Measurements from ENCODE around the gene MYL4. TPM values are rescaled to one million over a fixed set of nuclear protein-coding genes. Genes with fewer than 3 reads are reported as not detected.

Gene MYL4
- total RNA-seq, 1 experiment from 2014 or later, result 0.66 TPM

- H3K14ac ChIP-seq (ENCODE audit: insufficient read depth, low read length), result no peak overlapping the region
- H2BK5ac ChIP-seq (ENCODE audit: insufficient read length, low read length), result no peak overlapping the region
- no peak overlapping the region for H3K56ac ChIP-seq (ENCODE audit: insufficient read length, low read depth, low read length)
- H3K9me3 ChIP-seq (ENCODE audit: control insufficient read depth, low read depth, low read length), result no peaks in the 10 kb centered on the region
- H3K79me2 ChIP-seq (ENCODE audit: insufficient read depth, low read length), result no peaks in the 10 kb centered on the region
- no peak overlapping the region for H3T11ph ChIP-seq (ENCODE audit: low read length)
- no peak overlapping the region for H3K4me3 Mint-ChIP-seq
- H3K4me1 Mint-ChIP-seq, result no peaks in the 10 kb centered on the region
- no peaks in the 10 kb centered on the region for H3K4me1 ChIP-seq (ENCODE audit: insufficient read depth, low read length)
- H2BK20ac ChIP-seq (ENCODE audit: low read depth, low read length, poor library complexity, severe bottlenecking), result no peak overlapping the region
- no peaks in the 10 kb centered on the region for H3K36me3 Mint-ChIP-seq (ENCODE audit: insufficient read depth in 1 of 3, low read depth in 3 of 3)
- H3K23ac ChIP-seq (ENCODE audit: insufficient read length, low read depth, low read length), result no peak overlapping the region
- no peak overlapping the region for H2BK12ac ChIP-seq (ENCODE audit: insufficient read length, low read depth, low read length)
- no peak overlapping the region for H2BK15ac ChIP-seq (ENCODE audit: low read depth, low read length)
- H3K79me1 ChIP-seq (ENCODE audit: insufficient read depth, low read depth, low read length, poor library complexity, severe bottlenecking), result no peaks in the 10 kb centered on the region
- H2AK5ac ChIP-seq (ENCODE audit: insufficient read length, low read length), result no peak overlapping the region
- no peaks in the 10 kb centered on the region for H3K23me2 ChIP-seq (ENCODE audit: insufficient read length, low read depth, low read length, poor library complexity, severe bottlenecking)
- H3K9me3 Mint-ChIP-seq, result no peaks in the 10 kb centered on the region; a peak in 1 of 5 replicates
- no peak overlapping the region for H3K27ac Mint-ChIP-seq
- H3K4me2 ChIP-seq (ENCODE audit: insufficient read depth, insufficient read length, low read length), result no peak overlapping the region
- H4K91ac ChIP-seq (ENCODE audit: insufficient read length, low read depth, low read length), result no peak overlapping the region
- no peak overlapping the region for H4K8ac ChIP-seq (replicated peaks; ENCODE audit: insufficient read length, low read depth, low read length)
- H3K9ac ChIP-seq (ENCODE audit: extremely low read depth, insufficient read length, low read length), result no peak overlapping the region
- H3K27me3 ChIP-seq (ENCODE audit: insufficient read depth, low read length), result no peaks in the 10 kb centered on the region
- H3K27me3 Mint-ChIP-seq (ENCODE audit: low read depth), result no peaks in the 10 kb centered on the region; the same call in 1 of the 2 replicates
- H4K5ac ChIP-seq (ENCODE audit: insufficient read length, low read depth, low read length), result no peak overlapping the region
- no peak for DNase-seq
- no peak overlapping the region for H3K4ac ChIP-seq (ENCODE audit: low read depth, low read length)
- no peak overlapping the region for H2BK120ac ChIP-seq (ENCODE audit: low read depth, low read length, poor library complexity, severe bottlenecking)
- no peak overlapping the region for H3K18ac ChIP-seq (ENCODE audit: insufficient read length, low read depth, low read length)
- TF ChIP-seq CTCF (conservative IDR thresholded peaks at IDR 0.05), result no peak
- H2AFZ ChIP-seq (ENCODE audit: low read length), result no peak overlapping the region
- no peaks in the 10 kb centered on the region for H4K20me1 ChIP-seq (ENCODE audit: control insufficient read depth, insufficient read depth, insufficient read length)
- WGBS (ENCODE audit: extremely low coverage, insufficient read length, low lambda C conversion rate), result no CpG with 5 or more reads among the region's 7 CpGs
- no peak overlapping the region for H3K27ac ChIP-seq (ENCODE audit: insufficient read length, low read depth, low read length)
These were observed 28.7 kb downstream of the MYL4 start for GRCh38 chr17:47237841-47238240.
